Ishikawa (cell line): ENCODE data around the gene SDCCAG8.

Experiments
- CEBPB ChIP-seq: IDR thresholded peaks from 2 replicates; pipeline ENCODE4 v1.6.1; 2012
- CREB1 ChIP-seq: IDR thresholded peaks from 2 replicates; pipeline ENCODE4 v1.6.1; 2012; ENCODE audit warnings: low read depth
- EGR1 ChIP-seq: IDR thresholded peaks from 2 replicates; pipeline ENCODE4 v1.6.1; 2012
- EP300 ChIP-seq: IDR thresholded peaks from 2 replicates; pipeline ENCODE4 v1.6.1; 2012; ENCODE audit warnings: borderline replicate concordance
- FOXM1 ChIP-seq: IDR thresholded peaks from 2 replicates; pipeline ENCODE4 v1.6.1; 2012; ENCODE audit warnings: low read depth, borderline replicate concordance
- NFIC ChIP-seq: IDR thresholded peaks from 2 replicates; pipeline ENCODE4 v1.6.1; 2012
- RAD21 ChIP-seq: IDR thresholded peaks from 2 replicates; pipeline ENCODE4 v1.6.1; 2012; ENCODE audit warnings: low read depth
- TAF1 ChIP-seq: IDR thresholded peaks from 2 replicates; pipeline ENCODE4 v1.6.1; 2012; ENCODE audit warnings: low read depth, mild to moderate bottlenecking
- TCF12 ChIP-seq: IDR thresholded peaks from 2 replicates; pipeline ENCODE4 v1.6.1; 2012; ENCODE audit warnings: low read depth
- TEAD4 ChIP-seq: IDR thresholded peaks from 2 replicates; pipeline ENCODE4 v1.6.1; 2012
- YY1 ChIP-seq: IDR thresholded peaks from 2 replicates; pipeline ENCODE4 v1.6.1; 2012; ENCODE audit warnings: low read depth
- ZBTB7A ChIP-seq: IDR thresholded peaks from 2 replicates; pipeline ENCODE4 v1.6.1; 2012; ENCODE audit warnings: low read depth
- TF ChIP-seq, protein P1 (sequence below): IDR thresholded peaks from 2 replicates; pipeline ENCODE4 v1.6.1; 2012
- TF ChIP-seq, protein P2 (sequence below): IDR thresholded peaks from 2 replicates; pipeline ENCODE4 v1.6.1; 2012
- TF ChIP-seq, protein P3 (sequence below): IDR thresholded peaks from 2 replicates; pipeline ENCODE4 v1.6.1; 2012; ENCODE audit warnings: low read depth, mild to moderate bottlenecking

The SDCCAG8 gene

DNA sequence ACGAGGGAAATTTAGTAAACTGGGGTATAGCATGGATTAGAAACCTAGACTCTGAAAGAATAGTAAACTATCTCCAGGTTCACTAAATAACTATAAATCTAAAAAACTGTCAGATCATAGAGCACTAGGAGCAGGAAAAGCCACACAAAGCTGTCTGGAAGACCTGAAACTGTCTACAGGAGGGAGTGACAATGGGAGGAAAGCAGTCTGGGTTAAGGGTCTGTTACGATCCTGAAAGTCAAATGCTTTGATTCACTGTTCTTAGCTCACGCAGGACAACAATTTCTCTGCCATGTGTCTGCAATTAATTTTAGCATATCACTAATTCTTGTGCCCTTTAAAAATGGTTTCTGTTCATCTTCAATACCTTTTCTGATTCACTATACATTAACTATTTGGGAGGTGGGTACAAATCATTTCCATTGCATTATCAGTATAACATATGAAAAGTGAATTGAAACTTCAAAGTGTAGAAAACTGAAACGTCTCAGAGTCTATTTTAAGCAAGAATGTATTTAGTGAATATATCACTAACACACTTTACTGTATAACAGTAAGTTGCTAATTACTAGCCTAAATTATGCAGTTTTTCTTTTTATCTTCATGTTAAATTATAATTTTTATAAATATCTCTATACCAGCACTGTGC is 19.1 kb upstream of the SDCCAG8 start:
- TF ChIP-seq TCF12 (no peak), EGR1 (no peak), CREB1 (no peak), FOXM1 (no peak), NFIC (no peak), TEAD4 (no peak), ZBTB7A (no peak), EP300 (no peak), YY1 (no peak), TAF1 (no peak), CEBPB (no peak), RAD21 (no peak)
- TF ChIP-seq, protein P1, sequence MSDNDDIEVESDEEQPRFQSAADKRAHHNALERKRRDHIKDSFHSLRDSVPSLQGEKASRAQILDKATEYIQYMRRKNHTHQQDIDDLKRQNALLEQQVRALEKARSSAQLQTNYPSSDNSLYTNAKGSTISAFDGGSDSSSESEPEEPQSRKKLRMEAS = no peak
- TF ChIP-seq, protein P2, sequence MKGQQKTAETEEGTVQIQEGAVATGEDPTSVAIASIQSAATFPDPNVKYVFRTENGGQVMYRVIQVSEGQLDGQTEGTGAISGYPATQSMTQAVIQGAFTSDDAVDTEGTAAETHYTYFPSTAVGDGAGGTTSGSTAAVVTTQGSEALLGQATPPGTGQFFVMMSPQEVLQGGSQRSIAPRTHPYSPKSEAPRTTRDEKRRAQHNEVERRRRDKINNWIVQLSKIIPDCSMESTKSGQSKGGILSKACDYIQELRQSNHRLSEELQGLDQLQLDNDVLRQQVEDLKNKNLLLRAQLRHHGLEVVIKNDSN = no peak
- TF ChIP-seq, protein P3, sequence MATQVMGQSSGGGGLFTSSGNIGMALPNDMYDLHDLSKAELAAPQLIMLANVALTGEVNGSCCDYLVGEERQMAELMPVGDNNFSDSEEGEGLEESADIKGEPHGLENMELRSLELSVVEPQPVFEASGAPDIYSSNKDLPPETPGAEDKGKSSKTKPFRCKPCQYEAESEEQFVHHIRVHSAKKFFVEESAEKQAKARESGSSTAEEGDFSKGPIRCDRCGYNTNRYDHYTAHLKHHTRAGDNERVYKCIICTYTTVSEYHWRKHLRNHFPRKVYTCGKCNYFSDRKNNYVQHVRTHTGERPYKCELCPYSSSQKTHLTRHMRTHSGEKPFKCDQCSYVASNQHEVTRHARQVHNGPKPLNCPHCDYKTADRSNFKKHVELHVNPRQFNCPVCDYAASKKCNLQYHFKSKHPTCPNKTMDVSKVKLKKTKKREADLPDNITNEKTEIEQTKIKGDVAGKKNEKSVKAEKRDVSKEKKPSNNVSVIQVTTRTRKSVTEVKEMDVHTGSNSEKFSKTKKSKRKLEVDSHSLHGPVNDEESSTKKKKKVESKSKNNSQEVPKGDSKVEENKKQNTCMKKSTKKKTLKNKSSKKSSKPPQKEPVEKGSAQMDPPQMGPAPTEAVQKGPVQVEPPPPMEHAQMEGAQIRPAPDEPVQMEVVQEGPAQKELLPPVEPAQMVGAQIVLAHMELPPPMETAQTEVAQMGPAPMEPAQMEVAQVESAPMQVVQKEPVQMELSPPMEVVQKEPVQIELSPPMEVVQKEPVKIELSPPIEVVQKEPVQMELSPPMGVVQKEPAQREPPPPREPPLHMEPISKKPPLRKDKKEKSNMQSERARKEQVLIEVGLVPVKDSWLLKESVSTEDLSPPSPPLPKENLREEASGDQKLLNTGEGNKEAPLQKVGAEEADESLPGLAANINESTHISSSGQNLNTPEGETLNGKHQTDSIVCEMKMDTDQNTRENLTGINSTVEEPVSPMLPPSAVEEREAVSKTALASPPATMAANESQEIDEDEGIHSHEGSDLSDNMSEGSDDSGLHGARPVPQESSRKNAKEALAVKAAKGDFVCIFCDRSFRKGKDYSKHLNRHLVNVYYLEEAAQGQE = no peak

DNA sequence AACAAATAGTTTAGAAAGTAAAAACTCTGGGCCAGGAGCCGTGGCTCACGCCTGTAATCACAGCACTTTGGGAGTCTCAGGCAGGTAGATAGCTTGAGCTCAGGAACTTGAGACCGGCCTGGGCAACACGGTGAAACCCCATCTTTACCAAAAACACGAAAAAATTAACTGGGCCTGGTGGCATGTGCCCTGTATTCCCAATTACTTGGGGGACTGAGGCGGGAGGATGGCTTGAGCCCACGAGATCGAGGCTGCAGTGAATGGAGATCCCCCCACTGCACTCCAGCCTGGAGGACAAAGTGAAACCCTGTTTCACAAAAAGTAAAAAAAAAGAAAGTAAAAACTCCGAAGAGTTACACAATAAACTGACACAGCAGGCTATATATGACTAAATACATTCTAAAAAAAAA is 11.4 kb upstream of the SDCCAG8 start:
- TF ChIP-seq FOXM1 (no peak), EGR1 (no peak), ZBTB7A (no peak), CREB1 (no peak), TCF12 (no peak), CEBPB (no peak), TAF1 (no peak), YY1 (no peak), TEAD4 (no peak), NFIC (no peak), EP300 (no peak), RAD21 (no peak)
- TF ChIP-seq, protein P2 = no peak
- TF ChIP-seq, protein P3 = no peak
- TF ChIP-seq, protein P1 = no peak

DNA sequence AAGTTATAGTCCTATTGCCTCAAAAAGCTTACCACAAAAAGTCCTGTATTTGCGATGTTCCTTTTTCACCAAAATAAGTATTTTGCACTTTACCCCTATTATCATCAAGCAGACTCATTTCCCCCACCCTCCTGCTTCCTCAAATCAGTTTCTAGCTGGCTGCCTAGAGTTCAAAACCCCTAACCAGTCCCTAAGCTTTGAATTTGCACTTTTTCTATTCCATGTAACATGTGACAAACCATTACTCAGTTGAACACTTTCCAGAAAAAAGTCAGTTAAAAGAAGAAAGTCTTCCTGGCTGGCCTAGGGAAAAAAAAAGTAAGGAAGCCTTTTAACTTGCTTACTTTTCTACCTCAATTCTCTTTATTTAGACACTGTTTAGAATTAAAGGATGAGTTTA is 8.9 kb upstream of the SDCCAG8 start:
- TF ChIP-seq EP300 = no peak
- TF ChIP-seq FOXM1 = no peak
- no peak for TF ChIP-seq YY1
- no peak for TF ChIP-seq NFIC
- no peak for TF ChIP-seq RAD21
- TF ChIP-seq ZBTB7A = no peak
- TF ChIP-seq, protein P2 = no peak
- TF ChIP-seq EGR1 = no peak
- TF ChIP-seq, protein P3 = no peak
- TF ChIP-seq TAF1 = no peak
- no peak for TF ChIP-seq TEAD4
- no peak for TF ChIP-seq TCF12
- no peak for TF ChIP-seq CEBPB
- no peak for TF ChIP-seq CREB1
- TF ChIP-seq, protein P1 = no peak

DNA sequence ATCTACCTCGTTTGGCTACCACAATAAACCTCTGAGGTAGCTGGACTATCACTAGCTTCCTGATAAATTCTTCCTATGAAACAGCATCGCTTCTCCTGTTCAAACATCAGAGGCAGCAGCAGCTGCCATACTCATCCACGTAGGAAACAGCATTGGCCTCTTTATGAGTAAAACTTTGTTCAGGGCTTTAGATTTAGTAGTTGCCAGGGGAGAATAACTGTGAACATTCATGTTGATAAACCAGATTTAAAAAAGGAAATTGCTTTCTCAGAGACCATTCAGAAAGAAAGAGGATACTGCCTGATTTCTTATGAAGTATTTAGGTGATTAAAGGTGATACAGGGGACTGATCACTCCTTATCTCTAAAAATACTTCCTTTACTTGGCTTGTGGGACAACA is 7.9 kb upstream of the SDCCAG8 start:
- TF ChIP-seq EP300 (no peak), FOXM1 (no peak), ZBTB7A (no peak), TAF1 (no peak), TCF12 (no peak), YY1 (no peak), TEAD4 (no peak), CREB1 (no peak)
- TF ChIP-seq, protein P1 = no peak
